Mucosa of stomach (tissue), 1 donor: ENCODE data around the gene DPEP2NB.

ENCODE experiments used
- H3K27me3 ChIP-seq: one replicate; pipeline ENCODE4 v1.7.0; 2013; ENCODE audit warnings: mild to moderate bottlenecking, low read length; ENCODE audit not compliant: control insufficient read depth, insufficient read depth
- H3K36me3 ChIP-seq: one replicate; pipeline ENCODE4 v1.7.0; 2013; ENCODE audit warnings: low read length; ENCODE audit not compliant: control insufficient read depth, insufficient read depth
- H3K4me1 ChIP-seq: one replicate; pipeline ENCODE4 v1.7.0; 2013; ENCODE audit warnings: mild to moderate bottlenecking, low read length; ENCODE audit not compliant: control insufficient read depth, insufficient read depth
- H3K4me3 ChIP-seq: one replicate; pipeline ENCODE4 v1.7.0; 2013; ENCODE audit warnings: low read length
- H3K9ac ChIP-seq: one replicate; pipeline ENCODE4 v1.7.0; 2013; ENCODE audit warnings: mild to moderate bottlenecking, low read length, moderate library complexity
- H3K9me3 ChIP-seq: one replicate; pipeline ENCODE4 v1.7.0; 2013; ENCODE audit warnings: mild to moderate bottlenecking, low read length, moderate library complexity; ENCODE audit not compliant: control insufficient read depth
- donor health status: Pancreatic carcinoma.

Gene DPEP2NB

DNA sequence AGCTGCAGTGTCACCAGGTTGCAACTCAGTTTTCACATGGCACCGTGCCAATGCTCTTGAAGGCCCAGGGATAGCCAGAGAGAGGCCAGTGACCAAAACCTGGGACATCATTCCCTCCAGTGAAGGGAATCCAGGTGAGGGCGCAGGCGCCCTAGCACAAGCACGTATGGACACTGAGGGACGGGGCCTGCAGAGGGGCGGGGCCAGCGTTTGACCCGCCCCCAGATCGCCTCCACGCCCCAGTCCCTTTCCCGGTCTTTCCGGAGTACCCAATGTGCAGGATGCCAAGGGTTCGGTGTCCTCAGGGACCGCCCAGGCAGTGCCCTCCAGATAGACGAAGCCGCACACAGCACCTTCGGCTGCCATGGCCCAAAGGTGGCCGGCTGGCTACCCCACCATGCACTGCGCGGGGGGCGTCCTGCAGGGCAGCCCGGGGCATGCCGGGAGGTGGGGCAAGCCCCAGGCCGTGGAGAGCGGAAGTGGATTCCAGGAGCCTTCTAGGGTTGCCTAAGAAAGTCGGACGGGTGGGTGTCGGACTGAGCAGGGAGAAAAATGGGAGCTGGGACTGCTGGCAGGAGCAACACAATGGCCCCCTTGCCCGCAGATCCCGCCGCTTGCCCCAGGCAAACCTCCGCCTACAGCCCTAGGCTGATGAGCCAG, 51.9 kb downstream of the DPEP2NB start:
- peaks cover 8% of the 10 kb centered on the region for H3K27me3 ChIP-seq
- H3K9me3 ChIP-seq: no peaks in the 10 kb centered on the region
- peaks cover 44% of the 10 kb centered on the region for H3K4me1 ChIP-seq
- no peak overlapping the region for H3K9ac ChIP-seq
- H3K4me3 ChIP-seq: no peak overlapping the region
- no peaks in the 10 kb centered on the region for H3K36me3 ChIP-seq
